Activated CD4-positive, alpha-beta memory T cell treated with anti-CD3 and anti-CD28 coated beads, Interleukin-2, amount 10 ng/mL, durations not matched to agents 7 days and 5 days (primary cell): ENCODE data around the gene CHD6. TPM values are rescaled to one million over a fixed set of nuclear protein-coding genes. Genes with fewer than 3 reads are reported as not detected.

Source experiments
- CTCF ChIA-PET: fragments of 350-600 bp; sonication (Branson Sonifier 250); formaldehyde crosslinking; loops from one replicate; lab custom pipeline; 2021; ENCODE audit warnings: antibody characterized with exemption, inconsistent platforms; lab: Charles Lee
- POLR2A ChIA-PET: fragments of 350-600 bp; sonication (Branson Sonifier 250); formaldehyde crosslinking; loops from one replicate; lab custom pipeline; 2021; ENCODE audit warnings: antibody characterized with exemption; lab: Charles Lee
- DNase-seq: peaks from one replicate; pipeline ENCODE4 v3.0.0-alpha.2; 2020
- H3K27ac Mint-ChIP-seq: one replicate; pipeline ENCODE4 v1.8.0; 2021; ENCODE audit warnings: mild to moderate bottlenecking, mixed read lengths
- H3K27me3 Mint-ChIP-seq: one replicate; pipeline ENCODE4 v1.8.0; 2021; ENCODE audit warnings: mixed read lengths
- H3K36me3 Mint-ChIP-seq: one replicate; pipeline ENCODE4 v1.8.0; 2021; ENCODE audit warnings: low read depth, mixed read lengths
- H3K4me1 Mint-ChIP-seq: one replicate; pipeline ENCODE4 v1.8.0; 2021; ENCODE audit warnings: mixed read lengths
- H3K4me3 Mint-ChIP-seq: one replicate; pipeline ENCODE4 v1.8.0; 2021; ENCODE audit warnings: mild to moderate bottlenecking, mixed read lengths
- H3K9me3 Mint-ChIP-seq: one replicate; pipeline ENCODE4 v1.8.0; 2021; ENCODE audit warnings: mixed read lengths
- total RNA-seq, 2 experiments: library from RNA; stranded (reverse); gene quantifications; one replicate each; pipeline ENCODE4 v1.2.3, GENCODE V29; 2021

Gene CHD6
- total RNA-seq, 2 experiments from 2014 or later, result 28.0 to 30.3 TPM

DNA sequence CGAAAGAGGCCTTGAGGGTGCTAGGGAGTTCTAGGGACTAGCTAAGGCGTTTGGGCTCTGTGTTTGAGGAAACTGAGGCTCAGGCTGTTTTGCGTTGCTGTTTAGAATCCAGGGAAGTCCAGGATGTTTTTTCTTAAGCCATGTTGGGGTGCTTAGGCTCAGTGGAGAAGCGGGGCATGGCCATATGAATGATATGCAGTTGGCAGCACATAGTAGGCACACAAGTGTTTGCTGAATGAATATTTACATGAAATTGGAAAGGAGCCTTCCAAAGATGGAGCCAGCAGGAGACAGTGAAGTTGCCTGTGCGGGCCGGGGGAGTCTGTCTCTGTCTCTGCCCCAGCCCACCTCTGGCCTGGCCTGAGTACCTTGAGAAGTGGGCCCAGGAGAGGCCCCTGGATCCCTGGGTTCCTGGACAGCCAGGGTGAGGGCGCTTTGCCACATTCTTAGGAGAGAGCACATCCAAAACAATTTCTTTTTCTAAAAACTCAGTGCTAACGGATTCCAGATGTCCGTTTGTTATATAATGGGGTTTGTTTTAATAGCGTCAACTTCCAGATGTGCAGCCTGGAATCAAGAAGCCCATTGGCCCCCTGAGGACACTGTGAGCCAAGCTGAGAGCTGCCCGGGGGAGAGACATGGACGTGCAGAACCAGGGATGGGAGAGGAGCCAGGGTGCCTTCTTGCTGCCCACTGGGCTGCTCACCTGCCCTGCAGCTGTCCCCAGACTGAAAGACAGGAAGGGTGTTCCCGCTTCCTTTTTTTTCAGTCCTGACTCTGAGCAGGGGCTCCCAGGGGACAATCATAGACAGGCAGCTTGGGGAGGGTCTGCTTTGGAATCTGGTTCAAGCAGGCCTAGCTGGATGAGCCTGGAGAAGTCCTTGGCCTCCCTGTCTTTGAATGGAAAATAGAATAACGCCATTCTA lies 231.4 kb downstream of the CHD6 start:
- ChIA-PET POLR2A (no interaction called here), CTCF (no interaction called here)
- H3K36me3 Mint-ChIP-seq, result no peaks in the 10 kb centered on the region
- H3K27me3 Mint-ChIP-seq, result peaks cover 5% of the 10 kb centered on the region
- H3K4me3 Mint-ChIP-seq, result no peak overlapping the region
- H3K9me3 Mint-ChIP-seq, result no peaks in the 10 kb centered on the region
- DNase-seq, result no peak
- no peaks in the 10 kb centered on the region for H3K4me1 Mint-ChIP-seq
- no peak overlapping the region for H3K27ac Mint-ChIP-seq

DNA sequence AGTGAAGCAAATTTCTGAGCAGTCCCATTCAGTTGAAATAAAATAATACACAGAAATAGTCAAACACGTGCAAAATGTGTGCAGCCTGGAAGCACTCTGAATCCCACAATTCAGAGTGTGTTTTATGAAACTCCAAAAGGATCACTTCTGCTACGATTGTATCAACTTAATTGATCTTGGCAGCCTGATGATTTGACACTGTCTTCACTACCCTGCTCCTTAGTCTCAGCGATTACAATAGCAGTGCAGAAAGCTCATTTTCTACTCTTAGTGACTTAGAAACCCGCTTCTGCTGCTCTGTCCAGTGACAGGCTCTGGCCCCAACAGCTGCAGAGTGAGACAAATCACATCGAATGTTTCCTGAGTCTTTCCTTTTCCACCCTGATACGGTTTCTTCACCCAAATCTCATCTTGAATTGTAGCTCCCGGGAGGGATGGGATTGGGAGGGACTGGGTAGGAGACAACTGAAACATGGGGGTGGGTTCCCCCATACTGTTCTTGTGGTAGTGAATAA lies 235.3 kb downstream of the CHD6 start:
- ChIA-PET POLR2A (no interaction called here), CTCF (no interaction called here)
- no peak overlapping the region for H3K27ac Mint-ChIP-seq
- H3K36me3 Mint-ChIP-seq, result no peaks in the 10 kb centered on the region
- H3K27me3 Mint-ChIP-seq, result peaks cover 30% of the 10 kb centered on the region
- DNase-seq, result no peak
- no peak overlapping the region for H3K4me3 Mint-ChIP-seq
- no peaks in the 10 kb centered on the region for H3K9me3 Mint-ChIP-seq
- H3K4me1 Mint-ChIP-seq, result no peaks in the 10 kb centered on the region

DNA sequence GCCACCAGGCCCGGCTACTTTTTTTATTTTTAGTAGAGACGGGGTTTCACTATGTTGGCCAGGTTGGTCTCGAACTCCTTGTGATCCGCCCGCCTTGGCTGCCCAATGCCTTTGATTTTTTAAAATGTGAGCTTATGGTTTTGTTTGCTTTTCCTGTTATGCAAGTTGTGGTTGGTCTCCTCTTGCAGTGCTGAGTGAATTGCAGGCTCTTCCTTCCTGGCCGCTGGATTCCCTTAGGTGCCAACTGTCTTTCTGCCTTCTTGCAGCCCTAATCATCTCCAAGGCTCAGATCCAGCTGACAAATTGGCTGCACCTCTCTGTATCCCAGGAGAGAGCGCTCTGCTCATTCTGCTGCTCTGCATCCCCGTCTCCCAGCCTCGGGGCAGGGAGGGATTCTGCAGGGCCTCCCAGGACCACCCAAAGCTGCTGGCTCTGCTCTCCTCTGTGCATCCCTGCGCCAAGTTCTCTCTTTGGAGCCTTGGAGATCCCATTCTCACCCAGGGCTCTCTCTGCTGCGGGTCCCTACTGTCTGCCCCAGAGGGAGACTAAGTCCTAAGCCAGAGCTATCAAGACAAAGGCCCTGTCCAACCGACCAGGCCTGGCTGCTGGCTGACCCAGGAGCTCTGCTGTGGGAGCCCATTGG lies 237.5 kb downstream of the CHD6 start:
- H3K27me3 Mint-ChIP-seq, result peaks cover 40% of the 10 kb centered on the region
- no peaks in the 10 kb centered on the region for H3K4me1 Mint-ChIP-seq
- H3K27ac Mint-ChIP-seq, result no peak overlapping the region
- H3K4me3 Mint-ChIP-seq, result no peak overlapping the region
- H3K9me3 Mint-ChIP-seq, result no peaks in the 10 kb centered on the region
- ChIA-PET POLR2A (no interaction called here), CTCF (no interaction called here)
- DNase-seq, result no peak
- no peaks in the 10 kb centered on the region for H3K36me3 Mint-ChIP-seq

DNA sequence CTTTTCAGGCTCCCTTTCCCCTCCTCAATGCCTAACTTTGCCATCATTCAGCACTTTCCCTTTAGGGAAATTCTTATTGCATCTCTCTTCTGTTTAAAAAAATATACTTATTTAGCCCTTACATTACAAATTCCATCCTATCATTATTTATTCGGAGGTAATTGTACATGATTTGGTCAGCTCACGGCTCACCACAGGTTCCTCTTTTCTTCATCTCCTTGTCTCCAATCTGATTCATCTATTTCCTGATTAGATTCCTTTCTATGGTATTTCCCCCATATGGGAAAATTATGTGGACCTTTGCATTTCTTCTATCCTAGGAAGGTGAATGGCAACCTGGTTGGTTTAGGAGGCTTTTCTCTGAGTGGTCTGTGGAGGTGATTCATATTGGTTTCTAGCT lies 238.6 kb downstream of the CHD6 start:
- no peak overlapping the region for H3K4me3 Mint-ChIP-seq

DNA sequence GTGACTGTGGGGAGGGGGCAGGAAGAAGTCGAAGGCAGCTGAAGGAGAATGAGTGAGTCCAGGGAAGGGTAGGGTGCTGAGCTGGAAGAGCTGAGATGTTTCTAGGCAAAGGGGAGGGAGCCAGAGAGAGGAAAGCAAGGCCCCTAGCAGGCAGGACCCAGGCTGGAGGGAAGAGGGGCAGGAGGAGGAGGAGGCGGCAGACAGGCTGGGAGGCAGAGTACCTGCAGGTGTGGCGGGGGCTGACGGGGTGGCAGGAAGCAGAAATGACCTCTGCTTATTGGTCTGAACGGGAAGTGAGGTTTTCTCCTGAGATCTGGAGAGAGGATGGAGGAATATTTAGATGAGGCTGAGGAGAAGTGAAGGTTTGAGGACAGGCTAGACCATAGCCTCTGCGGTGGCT lies 240.9 kb downstream of the CHD6 start:
- ChIA-PET CTCF (no interaction called here), POLR2A (no interaction called here)
- Mint-ChIP-seq H3K27me3 (peaks cover 38% of the 10 kb centered on the region), H3K9me3 (no peaks in the 10 kb centered on the region), H3K27ac (no peak overlapping the region), H3K36me3 (no peaks in the 10 kb centered on the region), H3K4me1 (no peaks in the 10 kb centered on the region), H3K4me3 (no peak overlapping the region)
- no peak for DNase-seq

More for the DNA sequence above, 238.6 kb downstream of the CHD6 start:
- CTCF ChIA-PET, result no interaction called here
- no peaks in the 10 kb centered on the region for H3K4me1 Mint-ChIP-seq
- H3K36me3 Mint-ChIP-seq, result no peaks in the 10 kb centered on the region
- H3K27ac Mint-ChIP-seq, result no peak overlapping the region
- peaks cover 40% of the 10 kb centered on the region for H3K27me3 Mint-ChIP-seq
- POLR2A ChIA-PET, result no interaction called here
- no peaks in the 10 kb centered on the region for H3K9me3 Mint-ChIP-seq
- no peak for DNase-seq

DNA sequence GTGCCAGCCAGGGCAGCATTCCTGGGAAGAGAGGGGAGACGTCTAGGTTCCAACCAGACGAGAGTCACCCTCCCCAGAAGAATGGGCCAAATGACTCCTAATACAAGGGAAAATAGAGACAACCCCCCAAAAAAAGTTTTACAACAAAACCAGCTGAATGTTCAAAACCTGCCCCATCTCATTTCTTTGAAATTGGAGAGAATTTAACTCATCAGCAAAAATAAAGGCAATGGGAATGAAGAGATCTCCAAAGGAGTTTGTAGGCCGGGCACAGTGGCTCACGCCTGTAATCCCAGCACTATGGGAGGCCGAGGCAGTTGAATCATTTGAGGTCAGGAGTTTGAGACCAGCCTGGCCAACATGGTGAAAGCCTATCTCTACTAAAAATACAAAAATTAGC lies 241.8 kb downstream of the CHD6 start:
- ChIA-PET POLR2A (no interaction called here), CTCF (no interaction called here)
- no peak for DNase-seq
- no peak overlapping the region for H3K4me3 Mint-ChIP-seq
- H3K27me3 Mint-ChIP-seq, result peaks cover 38% of the 10 kb centered on the region
- H3K36me3 Mint-ChIP-seq, result no peaks in the 10 kb centered on the region
- no peaks in the 10 kb centered on the region for H3K4me1 Mint-ChIP-seq
- H3K27ac Mint-ChIP-seq, result no peak overlapping the region
- H3K9me3 Mint-ChIP-seq, result no peaks in the 10 kb centered on the region

DNA sequence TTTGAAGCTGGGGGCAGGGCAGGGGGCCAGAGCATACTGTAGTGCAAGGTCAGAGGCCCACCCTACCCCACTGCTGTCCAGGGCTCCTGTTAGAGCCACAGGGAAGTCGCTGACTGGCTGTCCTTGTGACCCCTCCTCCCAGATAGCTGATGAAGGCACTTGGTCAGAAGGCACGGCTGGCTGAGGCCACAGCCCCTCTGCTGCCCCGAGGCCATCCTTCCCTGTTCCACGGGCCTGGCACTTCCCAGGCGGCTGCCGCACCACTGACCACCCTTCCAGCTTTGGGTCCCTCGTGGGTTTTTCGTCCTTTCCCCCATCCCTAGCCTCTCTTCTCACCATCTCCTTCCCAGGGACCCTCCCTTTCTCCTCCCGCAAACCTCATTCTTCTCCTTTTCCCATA lies 242.3 kb downstream of the CHD6 start:
- Mint-ChIP-seq H3K4me3 (no peak overlapping the region), H3K36me3 (no peaks in the 10 kb centered on the region), H3K4me1 (no peaks in the 10 kb centered on the region), H3K27ac (no peak overlapping the region), H3K27me3 (peaks cover 35% of the 10 kb centered on the region), H3K9me3 (no peaks in the 10 kb centered on the region)
- ChIA-PET POLR2A (no interaction called here), CTCF (interaction anchor here (0.7 kb wide), 1 partner anchor 431 kb away, joined by 4 read pairs; no protein-coding TSS in a partner anchor)
- no peak for DNase-seq

DNA sequence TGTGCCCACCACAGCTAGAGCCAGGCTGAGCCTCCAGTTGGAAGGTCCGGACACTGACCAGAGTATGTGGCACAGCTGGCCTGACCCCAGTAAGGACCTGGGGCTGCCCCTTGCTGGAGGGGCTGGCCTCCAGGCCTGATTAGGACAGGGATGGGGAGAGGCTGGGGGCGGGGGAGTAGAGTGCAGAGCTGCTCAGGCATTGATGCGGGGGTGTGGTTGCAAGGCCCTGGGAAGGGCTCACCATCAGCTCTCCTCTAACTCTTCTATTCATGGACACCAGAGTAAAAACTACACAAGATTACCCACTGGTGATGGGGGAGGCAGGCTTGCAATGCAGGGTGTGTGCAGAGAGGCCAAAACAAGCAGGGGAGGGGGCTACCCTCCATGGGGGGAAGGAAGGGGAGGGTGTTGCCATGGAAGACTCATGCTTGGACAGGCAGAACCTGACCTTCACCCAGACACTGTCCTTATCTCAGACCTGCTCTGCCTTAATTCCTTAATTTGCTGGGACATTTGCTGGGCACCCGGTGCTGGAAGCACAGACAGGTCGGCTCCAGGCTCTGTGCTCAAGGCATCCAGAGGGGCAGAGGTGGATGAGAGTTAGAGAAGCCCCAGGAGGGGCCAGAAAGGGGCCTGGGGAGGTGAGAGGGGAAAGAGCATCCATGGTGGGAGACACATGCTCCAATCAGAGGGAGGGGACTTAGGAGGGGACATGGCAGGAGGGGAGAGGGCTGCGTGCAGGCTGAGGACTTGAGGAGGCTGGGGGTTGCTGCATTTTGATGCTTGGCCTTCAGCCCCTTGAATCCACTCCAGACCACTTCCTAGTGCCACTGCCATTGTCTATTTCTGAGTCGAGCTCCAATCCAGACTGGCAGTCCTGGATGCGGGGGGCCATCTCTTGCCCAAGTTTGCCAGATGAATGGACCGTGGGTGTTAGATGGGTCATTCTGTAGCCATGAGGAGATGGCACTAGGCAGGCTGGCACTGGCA lies 244.0 kb downstream of the CHD6 start:
- no peak overlapping the region for H3K27ac Mint-ChIP-seq
- ChIA-PET POLR2A (no interaction called here), CTCF (no interaction called here)
- DNase-seq, result no peak
- H3K36me3 Mint-ChIP-seq, result no peaks in the 10 kb centered on the region
- H3K27me3 Mint-ChIP-seq, result peaks cover 23% of the 10 kb centered on the region
- H3K4me3 Mint-ChIP-seq, result no peak overlapping the region
- no peaks in the 10 kb centered on the region for H3K9me3 Mint-ChIP-seq
- H3K4me1 Mint-ChIP-seq, result no peaks in the 10 kb centered on the region

DNA sequence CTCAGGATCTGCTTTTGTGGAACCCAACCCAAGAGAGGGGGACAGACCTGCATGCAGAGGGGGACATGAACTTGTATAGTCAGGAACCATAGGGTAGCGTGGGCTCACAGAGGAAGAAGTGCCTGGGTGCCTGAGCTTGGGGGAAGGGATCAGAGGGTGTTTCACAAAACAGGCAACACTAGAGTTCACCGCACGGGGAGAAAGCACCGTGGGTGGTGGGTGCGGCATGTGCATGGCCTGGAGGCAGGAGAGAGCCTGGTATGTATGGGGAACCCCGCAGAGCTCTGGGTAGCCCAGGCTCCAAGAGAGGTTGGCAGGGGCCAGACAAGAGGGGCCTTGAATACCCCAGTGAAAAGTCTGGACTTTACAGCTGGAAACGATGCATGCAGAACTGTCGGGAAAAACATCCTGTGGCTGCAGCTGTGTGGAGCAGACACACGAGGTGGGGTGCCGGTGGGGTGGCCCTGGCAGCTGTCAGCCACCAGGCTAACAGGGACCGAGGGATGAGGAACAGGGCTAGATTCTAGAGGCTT lies 244.9 kb downstream of the CHD6 start:
- no peaks in the 10 kb centered on the region for H3K36me3 Mint-ChIP-seq
- no peak overlapping the region for H3K27ac Mint-ChIP-seq
- POLR2A ChIA-PET, result no interaction called here
- DNase-seq, result no peak
- H3K27me3 Mint-ChIP-seq, result peaks cover 24% of the 10 kb centered on the region
- CTCF ChIA-PET, result no interaction called here
- H3K9me3 Mint-ChIP-seq, result no peaks in the 10 kb centered on the region
- H3K4me3 Mint-ChIP-seq, result no peak overlapping the region
- H3K4me1 Mint-ChIP-seq, result no peaks in the 10 kb centered on the region

DNA sequence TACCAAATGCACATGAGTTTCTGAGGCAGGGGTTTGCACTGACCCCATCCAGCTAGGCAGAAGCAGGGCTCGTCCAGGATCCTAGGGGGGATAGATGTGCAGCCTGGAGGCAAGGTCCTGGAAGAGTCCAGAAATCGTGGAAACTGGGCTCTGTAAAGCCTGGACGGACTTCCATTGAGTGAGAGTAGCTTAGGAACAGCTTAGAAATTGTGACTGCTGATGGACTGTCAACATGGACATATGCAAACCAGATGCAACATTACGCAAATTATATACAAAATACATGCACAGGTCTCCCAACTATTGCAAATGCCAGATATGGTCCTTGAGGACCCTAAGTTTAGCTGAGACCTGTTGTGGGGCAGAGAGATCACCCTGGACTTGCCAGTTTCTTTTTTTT lies 246.8 kb downstream of the CHD6 start:
- no peak overlapping the region for H3K27ac Mint-ChIP-seq
- no peaks in the 10 kb centered on the region for H3K36me3 Mint-ChIP-seq
- ChIA-PET CTCF (no interaction called here), POLR2A (no interaction called here)
- peaks cover 3% of the 10 kb centered on the region for H3K4me1 Mint-ChIP-seq
- no peak overlapping the region for H3K4me3 Mint-ChIP-seq
- no peaks in the 10 kb centered on the region for H3K9me3 Mint-ChIP-seq
- H3K27me3 Mint-ChIP-seq, result peaks cover 22% of the 10 kb centered on the region
- DNase-seq, result no peak

DNA sequence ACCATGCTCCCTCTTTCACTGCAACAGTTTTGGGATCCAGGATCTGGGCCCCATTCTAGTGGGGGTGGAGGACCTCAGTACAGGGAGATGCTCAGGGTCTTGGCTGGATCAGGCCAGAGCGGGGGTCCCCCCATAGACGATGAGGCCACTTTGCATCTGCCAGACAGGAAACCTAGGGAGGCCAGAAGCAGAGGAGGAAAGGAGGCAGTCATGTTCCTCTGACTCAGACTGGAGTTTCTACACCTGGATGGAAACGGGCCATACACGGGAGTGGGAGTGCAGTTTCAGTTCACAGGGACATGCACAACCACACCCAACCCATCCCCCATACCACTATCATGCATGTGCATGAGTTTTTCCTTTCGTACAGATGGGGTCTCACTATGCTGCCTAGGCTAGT lies 248.0 kb downstream of the CHD6 start:
- Mint-ChIP-seq H3K4me1 (peaks cover 3% of the 10 kb centered on the region), H3K4me3 (no peak overlapping the region), H3K27ac (no peak overlapping the region), H3K27me3 (peaks cover 28% of the 10 kb centered on the region), H3K9me3 (no peaks in the 10 kb centered on the region), H3K36me3 (no peaks in the 10 kb centered on the region)
- no peak for DNase-seq
- POLR2A ChIA-PET, result no interaction called here
- CTCF ChIA-PET, result no interaction called here

DNA sequence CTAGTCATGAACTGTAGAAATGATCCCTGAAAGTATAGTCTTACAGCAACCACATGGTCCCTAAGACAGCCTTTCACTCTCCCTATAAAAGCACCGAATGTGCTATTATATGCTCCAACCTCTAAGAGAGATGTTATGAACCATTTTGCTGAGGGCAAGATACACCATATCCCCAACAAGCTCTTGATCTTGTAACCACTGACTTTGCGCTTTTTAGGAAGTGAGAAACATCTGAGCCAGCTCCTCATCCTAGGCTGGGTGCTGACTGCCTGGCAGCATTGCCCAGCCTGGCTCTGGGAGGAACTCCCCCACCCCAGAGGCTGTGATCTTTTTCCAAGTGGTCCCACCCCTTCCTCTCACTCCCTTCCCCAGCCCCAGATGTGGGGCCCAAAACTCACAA lies 248.5 kb downstream of the CHD6 start:
- POLR2A ChIA-PET, result no interaction called here
- Mint-ChIP-seq H3K36me3 (no peaks in the 10 kb centered on the region), H3K27ac (no peak overlapping the region), H3K27me3 (peaks cover 32% of the 10 kb centered on the region), H3K4me3 (no peak overlapping the region), H3K9me3 (no peaks in the 10 kb centered on the region), H3K4me1 (peaks cover 3% of the 10 kb centered on the region)
- DNase-seq, result no peak
- CTCF ChIA-PET, result no interaction called here
